Astrocyte of the cerebellum (primary cell): Measurements from ENCODE around the gene TIMM10.
"Not testable (repeated sequence)": the region's sequence is repeated elsewhere in the genome, so short reads cannot be mapped to it uniquely, and the experiment has no call there.

ENCODE experiments used
- DNase-seq: peaks from one replicate; pipeline ENCODE4 v3.0.0-alpha.2; 2011; ENCODE audit warnings: low read depth
- H3K4me3 ChIP-seq: 2 replicates; pipeline ENCODE4 v1.5.1; 2011; ENCODE audit warnings: mild to moderate bottlenecking, low read depth, low read length, moderate library complexity
- in situ Hi-C: cut with HindIII; loops from 2 replicates; pipeline ENCODE4 v1.10.0; 2017; ENCODE audit warnings: low sequenced_read_pairs
- TF ChIP-seq, protein P1 (sequence below): IDR thresholded peaks from 2 replicates; pipeline ENCODE4 v1.5.1; 2012; ENCODE audit warnings: low read length, low read depth, moderate library complexity, mild to moderate bottlenecking; ENCODE audit errors: missing control alignments

TIMM10 gene

DNA sequence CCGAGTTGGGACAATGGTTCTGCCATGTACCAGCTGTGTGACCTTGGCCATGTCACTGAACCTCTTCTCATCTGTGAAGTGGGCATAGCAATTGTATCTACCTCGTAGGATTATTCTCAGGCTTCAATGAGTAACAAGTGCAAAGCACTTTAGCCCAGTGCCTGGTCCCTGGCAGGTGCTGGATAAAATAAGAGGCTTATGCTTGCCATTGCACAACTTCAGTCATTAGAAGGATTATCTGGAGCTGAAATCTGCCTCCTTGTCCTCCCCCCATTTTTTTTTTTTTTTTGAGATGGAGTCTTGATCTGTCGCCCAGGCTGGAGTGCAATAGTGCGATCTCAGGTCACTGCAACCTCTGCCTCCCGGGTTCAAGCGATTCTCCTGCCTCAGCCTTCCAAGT is 14.0 kb upstream of the TIMM10 start:
- in situ Hi-C loops: no loop called here
- TF ChIP-seq, protein P1, sequence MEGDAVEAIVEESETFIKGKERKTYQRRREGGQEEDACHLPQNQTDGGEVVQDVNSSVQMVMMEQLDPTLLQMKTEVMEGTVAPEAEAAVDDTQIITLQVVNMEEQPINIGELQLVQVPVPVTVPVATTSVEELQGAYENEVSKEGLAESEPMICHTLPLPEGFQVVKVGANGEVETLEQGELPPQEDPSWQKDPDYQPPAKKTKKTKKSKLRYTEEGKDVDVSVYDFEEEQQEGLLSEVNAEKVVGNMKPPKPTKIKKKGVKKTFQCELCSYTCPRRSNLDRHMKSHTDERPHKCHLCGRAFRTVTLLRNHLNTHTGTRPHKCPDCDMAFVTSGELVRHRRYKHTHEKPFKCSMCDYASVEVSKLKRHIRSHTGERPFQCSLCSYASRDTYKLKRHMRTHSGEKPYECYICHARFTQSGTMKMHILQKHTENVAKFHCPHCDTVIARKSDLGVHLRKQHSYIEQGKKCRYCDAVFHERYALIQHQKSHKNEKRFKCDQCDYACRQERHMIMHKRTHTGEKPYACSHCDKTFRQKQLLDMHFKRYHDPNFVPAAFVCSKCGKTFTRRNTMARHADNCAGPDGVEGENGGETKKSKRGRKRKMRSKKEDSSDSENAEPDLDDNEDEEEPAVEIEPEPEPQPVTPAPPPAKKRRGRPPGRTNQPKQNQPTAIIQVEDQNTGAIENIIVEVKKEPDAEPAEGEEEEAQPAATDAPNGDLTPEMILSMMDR: no peak
- H3K4me3 ChIP-seq: no peak overlapping the region
- no peak for DNase-seq

DNA sequence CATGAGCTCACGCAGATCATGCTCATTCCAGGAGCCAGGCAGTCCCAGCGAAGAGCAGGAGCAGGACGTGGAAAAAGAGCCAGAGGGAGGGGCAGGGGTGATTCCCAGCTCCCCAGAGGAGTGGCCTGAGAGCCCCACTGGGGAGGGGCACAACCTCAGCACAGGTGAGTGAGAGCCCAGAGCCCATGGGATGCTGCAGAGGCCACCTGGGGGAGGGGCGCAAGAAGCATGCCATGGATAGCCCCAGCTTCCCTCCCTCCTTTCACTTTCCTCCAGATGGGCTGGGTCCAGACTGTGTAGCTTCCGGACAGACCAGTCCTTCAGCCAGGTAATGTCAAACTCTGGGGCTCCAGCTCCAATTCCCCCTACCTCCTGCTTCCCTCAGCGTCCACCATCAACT is 13.0 kb upstream of the TIMM10 start:
- TF ChIP-seq, protein P1: no peak
- in situ Hi-C loops: no loop called here
- DNase-seq: no peak

DNA sequence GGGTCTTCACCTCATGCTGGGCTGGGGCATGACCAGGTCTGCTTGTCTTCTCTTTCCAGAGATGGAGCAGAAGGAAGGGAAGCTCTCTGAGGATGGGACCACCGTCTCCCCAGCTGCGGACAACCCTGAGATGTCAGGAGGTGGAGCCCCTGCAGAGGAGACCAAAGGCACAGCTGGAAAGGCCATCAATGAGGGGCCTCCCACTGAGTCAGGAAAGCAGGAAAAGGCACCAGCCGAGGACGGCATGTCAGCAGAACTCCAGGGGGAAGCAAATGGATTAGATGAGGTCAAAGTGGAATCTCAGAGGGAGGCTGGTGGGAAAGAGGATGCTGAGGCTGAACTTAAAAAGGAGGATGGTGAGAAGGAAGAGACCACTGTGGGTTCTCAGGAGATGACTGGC is 12.0 kb upstream of the TIMM10 start:
- DNase-seq: no peak
- TF ChIP-seq, protein P1: no peak
- in situ Hi-C loops: no loop called here
- no peak overlapping the region for H3K4me3 ChIP-seq

More for the DNA sequence above, 13.0 kb upstream of the TIMM10 start:
- H3K4me3 ChIP-seq: no peak overlapping the region

DNA sequence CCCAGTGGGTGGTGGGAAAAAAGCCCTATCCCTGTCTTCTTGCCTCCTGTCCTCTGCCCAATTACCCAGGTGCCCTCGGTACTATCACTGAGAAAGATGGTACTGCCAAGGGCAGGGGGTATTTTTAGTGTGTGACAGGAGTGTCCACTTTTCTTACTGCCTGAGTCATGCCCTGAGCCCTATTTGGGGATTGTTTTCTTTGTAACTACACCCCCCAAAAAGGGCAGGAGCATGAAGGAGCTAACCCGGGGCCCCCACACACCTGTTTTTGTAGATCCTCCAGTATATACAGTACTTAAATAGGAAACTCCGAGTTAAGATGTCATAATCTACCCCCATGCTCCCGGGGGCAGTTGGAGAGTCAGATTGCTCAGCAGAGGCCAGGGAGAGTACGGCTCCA is 10.6 kb upstream of the TIMM10 start:
- TF ChIP-seq, protein P1: no peak
- DNase-seq: no peak
- H3K4me3 ChIP-seq: no peak overlapping the region
- in situ Hi-C loops: no loop called here

DNA sequence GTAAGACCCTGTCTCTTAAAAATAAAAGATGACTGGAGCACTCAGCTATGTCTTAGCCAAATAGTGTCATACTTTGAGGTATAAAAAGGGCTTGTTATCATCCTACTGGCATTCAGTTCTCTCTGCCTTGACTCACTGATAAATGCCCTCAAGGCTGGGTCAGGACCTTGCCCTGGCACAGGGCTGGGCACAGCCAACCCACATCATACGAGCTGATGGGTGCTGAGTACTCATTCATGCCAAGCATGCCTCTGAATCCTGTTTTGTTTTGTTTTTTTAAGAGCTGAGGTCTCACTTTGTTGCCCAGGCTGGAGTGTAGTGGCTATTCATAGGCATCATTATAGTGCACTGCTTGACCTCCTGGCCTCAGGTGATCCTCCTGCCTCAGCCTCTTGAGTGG is 8.8 kb upstream of the TIMM10 start:
- DNase-seq: no peak
- TF ChIP-seq, protein P1: no peak
- no peak overlapping the region for H3K4me3 ChIP-seq
- in situ Hi-C loops: no loop called here

DNA sequence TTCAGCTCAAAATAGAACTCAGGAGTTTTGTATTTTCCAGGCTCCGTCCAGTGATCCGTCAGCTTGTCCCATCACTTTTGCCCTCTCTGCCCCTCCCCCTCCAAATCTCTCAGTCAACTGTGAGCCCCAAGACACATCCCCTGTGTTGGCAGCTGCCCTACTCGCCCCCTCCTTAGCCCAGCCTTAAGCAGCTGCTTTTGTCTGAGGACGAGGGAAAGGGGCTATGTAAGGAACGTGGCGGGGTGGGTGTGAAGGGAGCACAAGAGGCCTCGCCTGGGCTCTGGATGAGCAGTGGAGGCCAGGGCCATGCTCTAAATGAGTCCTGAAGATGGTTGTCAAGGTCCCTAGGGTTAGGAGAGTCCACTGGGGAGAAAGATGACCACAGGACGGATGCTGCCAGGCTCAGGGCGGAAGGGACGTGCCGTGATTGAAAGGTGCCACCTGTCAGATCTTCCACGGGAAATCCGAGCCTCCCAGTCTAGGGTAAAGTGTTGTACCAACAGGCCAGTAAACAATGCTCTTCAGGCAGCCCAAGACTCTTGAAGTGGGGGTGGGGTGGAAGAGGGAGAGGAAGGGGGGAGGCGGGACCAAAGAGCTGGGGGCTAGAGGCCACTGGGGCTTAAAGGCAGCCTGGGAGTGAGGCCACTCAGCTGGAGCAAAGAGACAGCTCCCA is 6.5 kb upstream of the TIMM10 start, which contains the start of gene SMTNL1:
Gene SMTNL1, plus strand, starts transcription at position 649 of the 673 bp plus-strand sequence. CDS start 5,048 bp downstream, outside the sequence.
- TF ChIP-seq, protein P1: no peak
- H3K4me3 ChIP-seq: no peak within 1 kb of the TSS
- in situ Hi-C loops: no loop called here
- DNase-seq: no peak

DNA sequence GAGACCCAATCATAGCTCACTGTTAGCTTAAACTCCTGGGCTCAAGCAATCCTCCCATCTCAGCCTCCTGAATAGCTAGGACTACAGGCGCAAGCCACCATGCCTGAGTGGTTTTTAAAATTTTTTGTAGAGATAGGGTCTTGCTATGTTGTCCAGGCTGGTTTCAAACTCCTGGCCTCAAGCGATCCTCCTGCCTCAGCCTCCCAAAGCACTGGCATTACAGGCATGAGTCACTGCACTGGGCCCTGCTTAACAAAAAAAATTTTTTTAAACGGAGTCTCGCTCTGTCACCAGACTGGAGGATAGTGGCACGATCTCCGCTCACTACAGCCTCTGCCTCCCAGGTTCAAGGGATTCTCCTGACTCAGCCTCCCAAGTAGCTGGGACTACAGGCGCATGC is 3.9 kb upstream of the TIMM10 start:
- in situ Hi-C loops: loop anchor here (5.0 kb wide), 1 partner anchor 207 kb away; no protein-coding TSS in a partner anchor
- DNase-seq, H3K4me3 ChIP-seq: not testable (repeated sequence)
